NCI-H1436 treated with DMSO at 0.1 percent for 48 hours (cell line): ENCODE results near the gene DYNLT2B.
"Not testable (repeated sequence)": the region's sequence is repeated elsewhere in the genome, so short reads cannot be mapped to it uniquely, and the experiment has no call there.

Experiments used
- DNase-seq: peaks from one replicate; lab custom pipeline; 2025; lab: John Stamatoyannopoulos, UW

Gene DYNLT2B

GRCh38 chr3:196317687-196318467 is at the start of gene DYNLT2B:
Gene DYNLT2B (minus strand): TSS chr3:196318240. CDS start chr3:196318152, 88 bp downstream.
- DNase-seq: peak; percentile 67

- no peak for DNase-seq
Measured at GRCh38 chr3:196365736-196366135, 47.7 kb upstream of the DYNLT2B start.

GRCh38 chr3:196360586-196360985 is 42.5 kb upstream of the DYNLT2B start:
- DNase-seq: no peak

GRCh38 chr3:196358540-196358939 is 40.5 kb upstream of the DYNLT2B start:
- DNase-seq: not testable (repeated sequence)

- DNase-seq: no peak
Measured at GRCh38 chr3:196357905-196358304, 39.9 kb upstream of the DYNLT2B start.

- DNase-seq: no peak
Measured at GRCh38 chr3:196356556-196356955, 38.5 kb upstream of the DYNLT2B start.

- no peak for DNase-seq
Measured at GRCh38 chr3:196355668-196356067, 37.6 kb upstream of the DYNLT2B start.

- DNase-seq: no peak
Measured at GRCh38 chr3:196354132-196354531, 36.1 kb upstream of the DYNLT2B start.

GRCh38 chr3:196351541-196351940 is 33.5 kb upstream of the DYNLT2B start:
- no peak for DNase-seq

GRCh38 chr3:196350067-196350466 is 32.0 kb upstream of the DYNLT2B start:
- DNase-seq: no peak

- DNase-seq: no peak
Measured at GRCh38 chr3:196348698-196349097, 30.7 kb upstream of the DYNLT2B start.

GRCh38 chr3:196344663-196345062 is 26.6 kb upstream of the DYNLT2B start:
- no peak for DNase-seq

- DNase-seq: not testable (repeated sequence)
Measured at GRCh38 chr3:196343917-196344316, 25.9 kb upstream of the DYNLT2B start.

GRCh38 chr3:196341137-196341536 is 23.1 kb upstream of the DYNLT2B start:
- no peak for DNase-seq

GRCh38 chr3:196340466-196340865 is 22.4 kb upstream of the DYNLT2B start:
- no peak for DNase-seq

- DNase-seq: no peak
Measured at GRCh38 chr3:196339493-196340254, 21.6 kb upstream of the DYNLT2B start.

GRCh38 chr3:196339044-196339443 is 21.0 kb upstream of the DYNLT2B start:
- DNase-seq: no peak

- DNase-seq: no peak
Measured at GRCh38 chr3:196336319-196337145, 18.5 kb upstream of the DYNLT2B start.

GRCh38 chr3:196335503-196335948 is 17.5 kb upstream of the DYNLT2B start:
- DNase-seq: no peak

GRCh38 chr3:196334982-196335381 is 16.9 kb upstream of the DYNLT2B start:
- no peak for DNase-seq

- DNase-seq: no peak
Measured at GRCh38 chr3:196332168-196332567, 14.1 kb upstream of the DYNLT2B start.

- no peak for DNase-seq
Measured at GRCh38 chr3:196327405-196327804, 9.4 kb upstream of the DYNLT2B start.
